COLO829 (cell line): ENCODE data around the gene IPPK.
"Not testable (repeated sequence)": the region's sequence is repeated elsewhere in the genome, so short reads cannot be mapped to it uniquely, and the experiment has no call there.

ENCODE experiments used
- DNase-seq: peaks from one replicate; pipeline ENCODE4 v3.0.0; 2012; ENCODE audit warnings: low spot score

Gene IPPK

DNA sequence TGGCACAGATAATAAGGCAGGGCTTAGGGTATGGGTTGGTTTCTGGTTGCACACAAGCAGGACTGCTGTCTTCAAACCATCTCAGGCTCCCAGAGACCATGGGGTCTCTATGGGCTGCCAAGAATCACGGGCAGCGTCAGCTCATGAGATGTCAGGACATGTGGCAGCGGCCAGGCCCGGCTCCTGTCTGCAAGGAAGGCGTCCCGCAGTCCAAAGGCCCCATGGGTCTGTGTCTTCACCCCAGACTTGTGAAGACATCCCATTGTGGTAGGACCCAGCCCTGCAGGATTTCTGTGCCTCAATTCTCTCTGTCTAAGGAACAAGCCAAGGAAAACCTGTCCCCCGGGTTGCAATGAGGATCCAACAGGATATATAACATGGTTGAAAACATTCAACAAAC lies 32.6 kb downstream of the IPPK start:
- no peak for DNase-seq

DNA sequence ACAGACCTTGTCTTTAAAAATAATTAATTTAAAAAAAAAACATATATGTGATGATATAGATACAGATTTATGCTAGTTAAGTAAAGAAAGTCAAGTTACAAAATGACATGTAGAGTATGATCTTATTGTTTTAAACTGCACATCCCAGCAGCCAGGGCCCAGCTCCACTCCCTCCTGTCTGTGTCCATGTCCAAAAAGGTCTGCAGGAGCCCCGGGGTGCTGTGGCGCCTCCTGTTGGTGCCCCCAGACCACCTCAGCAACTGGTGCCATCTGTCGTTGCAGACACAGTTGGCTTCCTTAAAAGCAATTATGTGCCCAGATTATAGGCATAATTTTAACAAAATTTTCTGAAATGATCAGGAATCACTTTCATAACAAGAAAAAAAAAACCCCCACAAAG lies 33.3 kb downstream of the IPPK start:
- no peak for DNase-seq

DNA sequence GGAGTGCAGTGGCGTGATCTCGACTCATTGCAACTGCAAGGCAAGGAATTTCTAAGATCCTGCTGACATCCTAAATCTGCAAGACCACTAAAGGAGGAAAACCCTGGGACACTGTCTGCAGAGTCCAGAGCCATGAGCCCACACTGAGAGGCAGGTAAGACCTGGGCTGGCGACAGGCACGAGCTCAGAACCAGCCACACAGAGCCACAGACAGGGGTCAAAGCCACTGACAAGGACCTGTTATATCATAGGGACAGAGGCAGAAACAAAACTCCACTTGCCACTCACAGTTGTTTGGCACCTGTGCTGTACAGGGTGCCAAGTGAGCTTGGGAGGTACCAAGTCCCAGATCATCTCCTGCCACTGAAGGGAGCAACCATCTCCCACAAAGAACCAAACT lies 34.2 kb downstream of the IPPK start:
- DNase-seq, result no peak

DNA sequence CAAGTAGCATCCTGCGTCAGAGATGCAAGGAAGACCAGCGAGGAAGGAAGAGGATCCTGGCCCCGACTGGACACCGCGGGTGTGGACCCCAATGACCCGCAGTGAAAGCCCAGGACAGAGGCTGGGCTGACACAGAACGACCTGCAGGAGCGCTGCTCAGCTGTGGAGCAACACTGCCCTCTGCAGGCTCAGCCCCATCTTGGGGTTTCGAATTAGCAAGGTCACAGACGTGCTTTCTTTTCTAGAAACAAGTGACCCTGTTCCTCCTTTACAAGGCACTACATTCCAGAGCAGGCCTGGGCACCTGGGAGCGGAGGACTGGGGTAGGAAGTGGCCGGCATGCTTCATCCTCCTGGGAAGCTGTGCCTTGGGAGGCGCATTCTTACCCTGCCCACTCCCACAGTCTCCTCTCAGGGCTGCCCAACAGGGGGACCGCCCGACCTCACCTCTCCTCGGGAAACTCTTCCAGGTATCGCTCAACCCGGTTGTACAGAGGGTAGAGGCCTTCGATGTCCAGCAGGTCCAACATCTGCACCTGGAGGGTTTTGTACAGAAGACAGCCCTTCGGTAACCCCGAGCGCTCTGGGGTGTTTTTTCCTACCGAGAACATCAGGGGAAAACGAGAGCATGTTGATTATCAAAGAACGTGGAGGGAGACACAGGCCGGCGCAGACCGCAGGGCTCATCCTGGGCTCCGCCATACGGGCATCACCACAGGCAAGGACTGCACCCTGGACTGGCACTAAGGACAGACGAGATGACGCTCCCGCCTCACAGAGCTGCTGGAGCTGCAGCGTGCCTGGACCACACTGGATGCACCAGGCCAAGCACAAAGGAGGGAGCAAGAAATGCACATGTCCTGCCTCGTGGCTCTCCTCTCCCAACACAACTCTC lies 35.0 kb downstream of the IPPK start:
- DNase-seq, result peak; percentile 58

GRCh38 chr9:92633614-92634278 lies 36.2 kb downstream of the IPPK start:
- DNase-seq, result no peak

DNA sequence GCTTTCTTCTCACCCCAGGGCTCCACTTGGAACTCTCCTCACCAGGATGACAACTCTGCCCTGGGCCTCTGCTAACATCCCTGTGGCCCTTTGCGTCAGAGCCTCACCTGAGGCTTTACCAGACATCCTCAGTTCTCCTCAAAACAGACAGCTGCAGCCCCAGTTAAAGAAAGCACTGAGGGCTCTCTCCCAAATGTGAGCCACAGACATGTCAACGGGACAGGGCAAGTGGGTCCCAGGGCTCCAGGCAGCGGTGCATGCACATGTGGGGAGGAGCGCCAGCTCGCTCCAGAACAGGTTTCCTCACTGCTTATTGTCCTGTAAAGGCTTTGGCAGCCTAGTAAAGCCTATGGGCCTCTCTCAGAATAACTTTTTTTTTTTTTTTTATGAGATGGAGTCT lies 37.3 kb downstream of the IPPK start:
- no peak for DNase-seq

DNA sequence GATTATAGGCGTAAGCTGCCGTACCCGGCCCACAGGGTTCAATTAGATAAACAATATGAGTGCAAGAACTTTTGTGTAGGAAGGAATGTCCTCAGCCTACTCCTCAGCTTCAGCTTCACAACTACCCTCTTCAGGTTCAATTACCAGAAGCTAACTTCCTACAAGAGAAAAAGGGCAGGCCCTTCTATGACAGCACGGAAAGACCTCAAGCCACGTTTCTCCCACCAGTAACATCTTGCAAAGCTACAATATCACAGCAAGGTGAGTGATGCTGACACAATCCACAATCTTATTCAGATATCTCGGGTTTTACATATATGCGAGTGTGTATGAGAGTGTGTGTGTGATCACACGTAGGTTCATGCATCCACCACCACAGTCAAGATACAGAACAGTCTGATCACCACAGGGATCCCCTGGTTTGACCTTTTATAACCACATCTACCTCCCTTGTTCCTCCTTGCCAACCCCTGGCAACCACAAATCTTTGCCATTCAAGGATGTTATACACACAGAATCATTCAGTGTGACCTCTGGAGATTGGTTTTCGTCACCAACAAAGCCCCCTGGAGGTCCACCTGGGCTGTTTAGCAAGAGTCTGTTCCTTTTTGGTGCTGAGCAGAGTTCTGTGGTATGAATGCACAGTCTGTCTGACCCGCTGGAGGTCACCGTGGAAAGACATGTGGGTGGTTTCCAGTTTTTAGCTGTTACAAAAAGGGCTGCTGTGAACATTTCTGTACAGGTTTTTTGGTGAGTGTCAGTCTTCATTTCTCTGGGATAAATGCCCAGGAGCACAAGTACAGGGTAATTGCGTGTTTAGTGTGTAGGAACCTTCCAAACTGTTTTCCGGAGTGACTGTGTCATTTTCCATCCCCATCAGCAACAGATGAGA lies 38.2 kb downstream of the IPPK start:
- DNase-seq, result no peak

DNA sequence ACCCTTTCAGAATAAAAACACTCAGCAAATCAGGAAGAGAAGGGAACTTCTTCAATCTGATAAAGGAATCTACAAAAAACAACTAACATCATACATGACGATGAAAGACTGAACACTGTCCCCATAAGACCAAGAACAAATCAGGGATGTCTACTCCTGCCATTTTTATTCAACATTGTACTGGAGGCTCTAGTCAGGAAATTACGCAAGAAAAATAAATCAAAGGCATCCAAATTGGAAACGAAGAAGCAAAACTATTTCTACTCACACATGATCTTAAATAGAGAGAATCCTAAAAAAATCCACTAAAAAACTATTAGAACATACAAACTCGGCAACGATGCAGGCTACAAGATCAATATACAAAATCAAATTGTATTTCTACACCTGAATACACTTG lies 42.3 kb downstream of the IPPK start:
- no peak for DNase-seq

DNA sequence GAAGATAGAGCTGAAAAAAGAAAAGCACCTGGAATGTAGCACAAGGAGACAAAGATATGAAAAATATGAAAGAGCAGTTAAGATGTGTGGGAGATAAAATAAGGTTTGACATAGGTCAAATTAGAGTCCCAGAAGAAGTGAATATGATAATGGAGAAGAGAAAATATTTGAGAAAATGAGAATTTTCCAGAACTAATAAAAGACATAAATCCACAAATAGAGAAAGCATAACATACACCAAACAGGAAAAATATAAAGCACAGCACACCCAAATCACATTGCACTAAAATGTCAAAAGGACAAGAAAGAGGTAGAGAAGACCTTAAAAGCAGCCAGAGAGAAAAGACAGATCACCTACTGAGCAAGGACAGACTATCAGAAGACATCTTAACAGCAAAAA lies 43.4 kb downstream of the IPPK start:
- no peak for DNase-seq

- DNase-seq, result not testable (repeated sequence)
Observed at GRCh38 chr9:92623936-92624335, 46.0 kb downstream of the IPPK start.

- no peak for DNase-seq
Observed at GRCh38 chr9:92620845-92621244, 49.1 kb downstream of the IPPK start.

DNA sequence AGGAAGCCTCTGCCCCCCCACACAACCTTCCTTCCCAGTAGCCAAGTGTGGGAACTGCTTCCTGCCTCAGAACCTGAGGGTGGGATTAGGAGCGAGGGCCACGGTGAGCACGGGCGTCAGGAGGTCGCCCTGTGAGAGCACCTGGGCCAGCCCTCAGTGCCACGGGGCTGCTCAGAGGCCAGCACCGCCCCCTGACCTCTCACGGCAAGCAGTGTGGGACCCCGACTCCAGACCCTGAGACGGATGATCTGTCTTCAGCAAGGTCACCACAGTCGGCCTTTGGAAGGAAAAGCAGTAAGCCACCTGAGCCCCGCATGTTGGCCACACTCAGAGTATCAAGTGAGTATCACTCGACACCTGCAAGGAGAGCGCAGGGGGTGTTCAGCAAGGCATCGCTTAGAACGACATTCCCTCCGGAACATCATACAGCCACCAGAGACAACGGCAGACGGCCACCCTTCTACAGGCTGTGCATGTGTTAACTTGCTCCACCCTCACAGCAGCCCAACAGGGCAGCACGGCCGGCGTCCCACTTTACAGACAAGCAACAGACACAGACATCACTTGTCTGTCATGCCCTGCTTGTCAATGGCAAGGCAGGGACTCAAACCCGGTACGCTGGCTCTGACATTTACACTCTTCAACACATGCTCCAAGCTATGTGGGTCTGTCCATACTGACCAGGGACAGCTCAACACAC lies 50.2 kb downstream of the IPPK start:
- DNase-seq, result no peak

GRCh38 chr9:92618633-92619225 lies 51.2 kb downstream of the IPPK start:
- no peak for DNase-seq

- no peak for DNase-seq
Observed at GRCh38 chr9:92617951-92618510, 51.9 kb downstream of the IPPK start.

DNA sequence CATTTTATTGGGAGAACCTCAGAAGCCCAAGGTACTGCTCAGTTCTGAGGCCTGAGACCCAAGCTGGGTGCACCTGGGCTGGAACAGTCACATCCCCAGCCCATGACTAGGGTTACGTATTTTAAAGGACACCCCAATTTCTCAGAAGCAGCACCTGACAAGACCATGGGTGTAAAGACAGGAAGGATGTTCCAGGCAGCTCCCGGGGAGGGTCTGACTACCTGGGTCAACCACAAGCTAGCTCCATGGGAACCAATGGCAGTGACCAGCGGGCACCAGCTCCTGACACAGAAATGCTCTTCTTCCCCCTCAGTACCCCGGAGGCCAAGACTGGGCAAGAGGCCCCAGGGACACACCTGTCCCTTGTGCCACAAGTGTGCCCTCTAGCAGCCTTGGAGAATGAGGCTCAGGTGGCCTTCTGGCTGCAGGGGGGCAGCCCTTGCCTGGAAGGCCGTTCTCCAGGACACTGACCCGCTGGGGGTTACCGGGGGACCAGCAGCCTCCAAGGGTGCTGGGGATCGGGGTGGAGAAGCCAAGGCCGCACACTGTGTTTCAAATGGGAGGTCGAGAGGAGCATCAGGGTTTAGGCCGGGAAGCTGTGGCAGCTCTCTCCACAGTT lies 52.6 kb downstream of the IPPK start:
- DNase-seq, result no peak

- no peak for DNase-seq
Observed at GRCh38 chr9:92616655-92617111, 53.2 kb downstream of the IPPK start.

DNA sequence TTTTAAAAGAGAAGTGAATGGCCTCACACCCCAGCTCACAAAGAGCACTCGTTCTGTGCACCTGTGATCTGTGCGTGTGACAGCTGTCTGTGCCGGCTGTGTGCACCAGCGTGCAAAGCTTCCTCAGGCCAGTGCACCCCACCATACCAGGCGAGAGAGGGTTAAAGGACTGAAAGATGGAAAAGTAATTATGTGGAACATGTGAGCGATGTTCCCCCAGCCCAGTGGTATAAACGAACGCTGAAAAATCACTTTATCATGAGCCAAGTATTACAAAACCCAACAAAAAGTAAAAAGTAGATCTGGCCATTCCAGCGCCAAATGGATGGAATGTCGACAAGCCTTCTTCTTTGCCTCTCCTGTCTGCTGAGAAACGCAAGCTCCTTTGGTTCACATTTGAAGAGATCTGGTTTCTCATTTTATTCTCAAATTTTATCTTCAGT lies 53.7 kb downstream of the IPPK start:
- DNase-seq, result no peak

DNA sequence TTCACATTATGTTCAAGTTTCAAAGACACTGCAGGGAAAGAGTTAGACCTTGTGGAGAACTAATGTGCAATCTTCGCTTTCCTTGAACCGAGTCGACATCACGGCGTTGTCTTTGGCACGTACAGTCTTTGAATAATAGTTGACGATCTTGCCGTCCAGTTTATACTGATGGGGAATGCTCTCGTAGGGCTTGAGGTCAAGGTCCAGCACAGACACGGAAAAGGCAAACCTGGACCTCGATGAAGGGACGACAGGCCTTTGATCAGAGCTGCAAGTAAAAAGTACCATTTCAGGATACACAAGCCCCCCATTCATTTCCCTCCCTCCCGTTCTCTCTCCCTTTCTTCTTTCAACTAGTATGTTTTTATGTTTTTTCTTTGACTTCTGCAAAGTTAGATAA lies 54.1 kb downstream of the IPPK start:
- DNase-seq, result no peak

- DNase-seq, result no peak
Observed at GRCh38 chr9:92614763-92615461, 55.0 kb downstream of the IPPK start.

- no peak for DNase-seq
Observed at GRCh38 chr9:92614123-92614510, 55.8 kb downstream of the IPPK start.
